Loucy (cell line): ENCODE results near the gene HELB.

Experiments
- H2AFZ ChIP-seq: fragments of 200-600 bp; sonication (generic); 2 replicates; pipeline ENCODE4 v1.6.0; 2016; ENCODE audit warnings: antibody characterized with exemption, mild to moderate bottlenecking, low read length, moderate library complexity
- H3F3A ChIP-seq: fragments of 200-600 bp; 2 replicates; pipeline ENCODE4 v1.6.0; 2016; ENCODE audit warnings: antibody characterized with exemption, low read depth, mild to moderate bottlenecking
- H3K27me3 ChIP-seq: fragments of 200-600 bp; sonication (generic); 2 replicates; pipeline ENCODE4 v1.6.1; 2014; ENCODE audit warnings: low read length, mild to moderate bottlenecking; ENCODE audit not compliant: insufficient read depth, poor library complexity, severe bottlenecking
- H3K36me3 ChIP-seq: fragments of 200-600 bp; sonication (generic); 2 replicates; pipeline ENCODE4 v1.6.1; 2016; ENCODE audit warnings: low read length; ENCODE audit not compliant: insufficient read depth
- H3K4me1 ChIP-seq: fragments of 200-600 bp; sonication (generic); 2 replicates; pipeline ENCODE4 v1.5.1; 2014; ENCODE audit warnings: low read length, mild to moderate bottlenecking; ENCODE audit not compliant: insufficient read depth, poor library complexity, severe bottlenecking
- H3K4me2 ChIP-seq: fragments of 200-600 bp; sonication (generic); 2 replicates; pipeline ENCODE4 v1.6.0; 2014; ENCODE audit warnings: antibody characterized with exemption, low read length, low read depth, mild to moderate bottlenecking; ENCODE audit not compliant: poor library complexity, severe bottlenecking
- H3K4me3 ChIP-seq: fragments of 200-600 bp; sonication (generic); 2 replicates; pipeline ENCODE4 v1.5.1; 2014; ENCODE audit warnings: low read length, mild to moderate bottlenecking, mixed read lengths; ENCODE audit not compliant: poor library complexity, severe bottlenecking
- H3K79me2 ChIP-seq: fragments of 200-600 bp; sonication (generic); 2 replicates; pipeline ENCODE4 v1.6.1; 2014; ENCODE audit warnings: low read length; ENCODE audit not compliant: insufficient read depth
- H3K9ac ChIP-seq: fragments of 200-600 bp; sonication (generic); 2 replicates; pipeline ENCODE4 v1.6.0; 2014; ENCODE audit warnings: mild to moderate bottlenecking, low read depth, low read length, moderate library complexity; ENCODE audit not compliant: poor library complexity, severe bottlenecking
- H3K9me2 ChIP-seq: fragments of 200-600 bp; sonication (generic); replicated peaks from 2 replicates; pipeline ENCODE4 v1.6.1; 2016; ENCODE audit warnings: low read depth, low read length, mixed read lengths
- H3K9me3 ChIP-seq: fragments of 200-600 bp; sonication (generic); 2 replicates; pipeline ENCODE4 v1.6.1; 2014; ENCODE audit warnings: mild to moderate bottlenecking, antibody characterized with exemption, low read length, low read depth; ENCODE audit not compliant: insufficient read depth
- H4K20me1 ChIP-seq: fragments of 200-600 bp; sonication (generic); 2 replicates; pipeline ENCODE4 v1.6.0; 2014; ENCODE audit warnings: antibody characterized with exemption, low read length, mild to moderate bottlenecking; ENCODE audit not compliant: insufficient read depth, poor library complexity, severe bottlenecking
- EZH2phosphoT487 ChIP-seq: fragments of 200-600 bp; IDR thresholded peaks from 2 replicates; pipeline ENCODE4 v1.6.1; 2018; ENCODE audit warnings: antibody characterized with exemption, mild to moderate bottlenecking, moderate library complexity, borderline replicate concordance
- TF ChIP-seq, protein P1 (sequence below): fragments of 200-600 bp; sonication (generic); conservative IDR thresholded peaks from 2 replicates; pipeline ENCODE4 v1.5.1; 2014; ENCODE audit warnings: mild to moderate bottlenecking, antibody characterized with exemption, low read length

Gene HELB

DNA sequence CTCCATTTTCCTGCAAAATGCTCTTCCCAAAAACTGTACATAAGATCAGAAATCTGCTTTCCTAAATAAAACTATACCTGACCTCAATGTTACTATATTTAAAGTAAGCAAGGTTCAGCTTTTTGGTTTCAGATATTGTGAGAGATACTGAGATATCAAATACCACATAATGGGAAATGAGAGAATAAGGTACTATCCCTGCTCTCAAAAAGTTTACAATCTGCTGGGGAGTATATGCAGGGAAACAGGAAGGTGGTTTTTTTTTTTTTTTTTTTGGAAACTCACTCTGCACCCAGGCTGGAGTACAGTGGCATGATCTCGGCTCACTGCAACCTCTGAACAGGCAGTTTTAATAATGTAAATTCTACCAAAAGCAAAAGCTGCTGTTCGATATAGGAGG lies 49.0 kb downstream of the HELB start:
- Histone ChIP-seq H3K9me2 (no peaks in the 10 kb centered on the region), H3K4me1 (peaks cover 23% of the 10 kb centered on the region), H3K4me2 (no peak overlapping the region), H3K79me2 (no peaks in the 10 kb centered on the region), H3K27me3 (no peaks in the 10 kb centered on the region), H4K20me1 (no peaks in the 10 kb centered on the region), H3F3A (peaks cover 5% of the 10 kb centered on the region; the same call in 1 of the 2 replicates), H3K36me3 (no peaks in the 10 kb centered on the region; the same call in 1 of the 2 replicates), H3K4me3 (no peak overlapping the region), H2AFZ (no peak overlapping the region), H3K9me3 (no peaks in the 10 kb centered on the region), H3K9ac (no peak overlapping the region)
- TF ChIP-seq EZH2phosphoT487: no peak
- TF ChIP-seq, protein P1, sequence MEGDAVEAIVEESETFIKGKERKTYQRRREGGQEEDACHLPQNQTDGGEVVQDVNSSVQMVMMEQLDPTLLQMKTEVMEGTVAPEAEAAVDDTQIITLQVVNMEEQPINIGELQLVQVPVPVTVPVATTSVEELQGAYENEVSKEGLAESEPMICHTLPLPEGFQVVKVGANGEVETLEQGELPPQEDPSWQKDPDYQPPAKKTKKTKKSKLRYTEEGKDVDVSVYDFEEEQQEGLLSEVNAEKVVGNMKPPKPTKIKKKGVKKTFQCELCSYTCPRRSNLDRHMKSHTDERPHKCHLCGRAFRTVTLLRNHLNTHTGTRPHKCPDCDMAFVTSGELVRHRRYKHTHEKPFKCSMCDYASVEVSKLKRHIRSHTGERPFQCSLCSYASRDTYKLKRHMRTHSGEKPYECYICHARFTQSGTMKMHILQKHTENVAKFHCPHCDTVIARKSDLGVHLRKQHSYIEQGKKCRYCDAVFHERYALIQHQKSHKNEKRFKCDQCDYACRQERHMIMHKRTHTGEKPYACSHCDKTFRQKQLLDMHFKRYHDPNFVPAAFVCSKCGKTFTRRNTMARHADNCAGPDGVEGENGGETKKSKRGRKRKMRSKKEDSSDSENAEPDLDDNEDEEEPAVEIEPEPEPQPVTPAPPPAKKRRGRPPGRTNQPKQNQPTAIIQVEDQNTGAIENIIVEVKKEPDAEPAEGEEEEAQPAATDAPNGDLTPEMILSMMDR: no peak

DNA sequence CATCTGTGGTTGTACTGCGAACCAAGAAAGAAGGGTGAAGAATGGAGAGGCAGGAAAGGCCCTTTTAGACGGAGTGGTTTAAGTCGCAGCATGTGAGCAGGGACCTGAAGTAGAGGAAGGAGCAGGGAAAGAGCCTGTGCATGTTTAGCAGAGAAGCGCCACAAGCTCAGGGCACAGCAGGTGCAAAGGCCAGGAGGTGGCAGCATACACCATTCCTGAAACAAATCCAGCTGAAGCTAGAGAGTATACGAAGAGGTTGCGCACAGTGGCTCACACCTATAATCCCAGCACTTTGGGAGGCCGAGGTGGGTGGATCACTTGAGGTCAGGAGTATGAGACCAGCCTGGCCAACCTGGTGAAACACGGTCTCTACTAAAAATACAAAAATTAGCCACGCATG lies 49.9 kb downstream of the HELB start:
- no peak overlapping the region for H3K4me3 ChIP-seq
- H3K27me3 ChIP-seq: no peaks in the 10 kb centered on the region
- H3F3A ChIP-seq: no peaks in the 10 kb centered on the region
- H3K9ac ChIP-seq: no peak overlapping the region
- no peaks in the 10 kb centered on the region for H4K20me1 ChIP-seq
- H3K79me2 ChIP-seq: no peaks in the 10 kb centered on the region
- TF ChIP-seq, protein P1: peak; percentile 53
- no peak for TF ChIP-seq EZH2phosphoT487
- H3K9me2 ChIP-seq: no peaks in the 10 kb centered on the region
- H3K9me3 ChIP-seq: no peaks in the 10 kb centered on the region
- peaks cover 14% of the 10 kb centered on the region for H3K4me1 ChIP-seq
- H3K36me3 ChIP-seq: no peaks in the 10 kb centered on the region; the same call in 1 of the 2 replicates
- no peak overlapping the region for H3K4me2 ChIP-seq
- H2AFZ ChIP-seq: no peak overlapping the region

GRCh38 chr12:66352899-66353298 lies 50.6 kb downstream of the HELB start:
- no peak for TF ChIP-seq EZH2phosphoT487
- TF ChIP-seq, protein P1: no peak
- Histone ChIP-seq H3K36me3 (no peaks in the 10 kb centered on the region; the same call in 1 of the 2 replicates), H3K79me2 (no peaks in the 10 kb centered on the region), H2AFZ (no peak overlapping the region), H3K9me2 (no peaks in the 10 kb centered on the region), H3K9me3 (no peaks in the 10 kb centered on the region), H3K27me3 (no peaks in the 10 kb centered on the region), H3K9ac (no peak overlapping the region), H3K4me2 (no peak overlapping the region), H3F3A (no peaks in the 10 kb centered on the region), H4K20me1 (no peaks in the 10 kb centered on the region), H3K4me1 (peaks cover 8% of the 10 kb centered on the region), H3K4me3 (no peak overlapping the region)
